Stimulated activated effector memory CD8-positive, alpha-beta T cell treated with anti-CD3 and anti-CD28 coated beads, Interleukin-12 subunit alpha, Interleukin-12 subunit beta, amount 100 ng/mL, for 72 hours (primary cell): ENCODE results near the gene RELN.
"Not testable (repeated sequence)": the region's sequence is repeated elsewhere in the genome, so short reads cannot be mapped to it uniquely, and the experiment has no call there.

Source experiments
- ATAC-seq: fragments of 150-1000 bp; cut with Tn5 transposase; 2 replicates; pipeline ENCODE4 v1.10.0; 2021
- DNase-seq, 2 donors: peaks; one replicate each; pipeline ENCODE4 v3.0.0; 2021 to 2022; ENCODE audit warnings: low spot score in 2 of 2
- H3K27ac Mint-ChIP-seq: one replicate; pipeline ENCODE4 v1.8.0; 2022; ENCODE audit warnings: mild to moderate bottlenecking, mixed read lengths
- H3K36me3 Mint-ChIP-seq: one replicate; pipeline ENCODE4 v1.8.0; 2022; ENCODE audit warnings: mild to moderate bottlenecking, mixed read lengths
- H3K4me1 Mint-ChIP-seq: one replicate; pipeline ENCODE4 v1.8.0; 2022; ENCODE audit warnings: mixed read lengths
- H3K4me3 Mint-ChIP-seq: one replicate; pipeline ENCODE4 v1.8.0; 2022; ENCODE audit warnings: mild to moderate bottlenecking, mixed read lengths
- H3K9me3 Mint-ChIP-seq: one replicate; pipeline ENCODE4 v1.8.0; 2022; ENCODE audit warnings: mixed read lengths

The RELN gene

DNA sequence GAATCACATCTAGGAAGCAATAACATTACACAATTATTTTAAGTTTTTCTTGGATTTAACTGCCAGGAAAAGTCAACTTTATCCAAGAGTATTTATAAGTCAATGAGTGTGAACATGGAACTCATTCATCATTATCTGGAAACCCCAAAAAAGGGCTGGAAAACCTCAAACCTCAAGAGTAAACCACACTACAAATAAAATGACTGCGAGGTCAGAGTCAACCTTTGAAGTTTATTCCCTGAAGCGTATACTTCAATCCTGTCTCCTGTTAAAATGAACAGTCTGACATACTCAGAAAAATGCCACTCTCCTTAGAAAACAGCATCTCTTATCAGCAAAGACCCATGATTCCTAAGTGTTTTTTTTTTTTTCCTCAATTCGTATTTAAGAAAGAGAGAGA lies 86.5 kb downstream of the RELN start:
- Mint-ChIP-seq H3K4me3 (no peak overlapping the region), H3K27ac (no peak overlapping the region), H3K9me3 (no peaks in the 10 kb centered on the region), H3K4me1 (no peaks in the 10 kb centered on the region), H3K36me3 (no peaks in the 10 kb centered on the region)
- ATAC-seq: no peak
- no peak for DNase-seq

DNA sequence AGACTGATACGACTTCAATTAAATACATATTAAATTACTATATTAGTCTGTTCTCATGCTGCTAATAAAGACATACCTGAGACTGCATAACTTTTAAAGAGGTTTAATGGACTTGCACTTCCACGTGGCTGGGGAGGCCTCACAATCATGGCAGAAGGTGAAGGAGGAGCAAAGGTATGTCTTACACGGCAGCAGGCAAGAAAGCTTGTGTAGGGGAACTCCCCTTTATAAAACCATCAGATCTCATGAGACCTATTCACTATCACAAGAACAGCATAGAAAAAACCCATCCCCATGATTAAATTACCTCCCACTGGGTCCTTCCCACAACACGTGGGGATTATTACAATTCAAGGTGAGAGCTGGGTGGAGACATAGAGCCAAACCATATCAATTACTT lies 92.6 kb downstream of the RELN start:
- not testable (repeated sequence) for H3K27ac Mint-ChIP-seq, H3K36me3 Mint-ChIP-seq, DNase-seq, H3K4me1 Mint-ChIP-seq, H3K4me3 Mint-ChIP-seq, ATAC-seq, H3K9me3 Mint-ChIP-seq

GRCh38 chr7:103894656-103895596 lies 94.5 kb downstream of the RELN start:
- no peak for ATAC-seq
- Mint-ChIP-seq H3K4me3 (no peak overlapping the region), H3K4me1 (no peaks in the 10 kb centered on the region)

GRCh38 chr7:103893350-103893749 lies 96.1 kb downstream of the RELN start:
- peaks cover 2% of the 10 kb centered on the region for H3K9me3 Mint-ChIP-seq
- no peak overlapping the region for H3K27ac Mint-ChIP-seq
- H3K4me3 Mint-ChIP-seq: no peak overlapping the region
- H3K36me3 Mint-ChIP-seq: no peaks in the 10 kb centered on the region
- ATAC-seq (no peak), DNase-seq (no peak)
- H3K4me1 Mint-ChIP-seq: no peaks in the 10 kb centered on the region

More at GRCh38 chr7:103894656-103895596, 94.5 kb downstream of the RELN start:
- Mint-ChIP-seq H3K9me3 (peaks cover 1% of the 10 kb centered on the region), H3K27ac (no peak overlapping the region), H3K36me3 (no peaks in the 10 kb centered on the region)
- DNase-seq: no peak

- no peak for ATAC-seq
- no peaks in the 10 kb centered on the region for H3K4me1 Mint-ChIP-seq
- no peak for DNase-seq
- no peaks in the 10 kb centered on the region for H3K36me3 Mint-ChIP-seq
- H3K9me3 Mint-ChIP-seq: peaks cover 2% of the 10 kb centered on the region
- H3K4me3 Mint-ChIP-seq: no peak overlapping the region
- no peak overlapping the region for H3K27ac Mint-ChIP-seq
Measured at GRCh38 chr7:103889451-103889850, 100.0 kb downstream of the RELN start.

DNA sequence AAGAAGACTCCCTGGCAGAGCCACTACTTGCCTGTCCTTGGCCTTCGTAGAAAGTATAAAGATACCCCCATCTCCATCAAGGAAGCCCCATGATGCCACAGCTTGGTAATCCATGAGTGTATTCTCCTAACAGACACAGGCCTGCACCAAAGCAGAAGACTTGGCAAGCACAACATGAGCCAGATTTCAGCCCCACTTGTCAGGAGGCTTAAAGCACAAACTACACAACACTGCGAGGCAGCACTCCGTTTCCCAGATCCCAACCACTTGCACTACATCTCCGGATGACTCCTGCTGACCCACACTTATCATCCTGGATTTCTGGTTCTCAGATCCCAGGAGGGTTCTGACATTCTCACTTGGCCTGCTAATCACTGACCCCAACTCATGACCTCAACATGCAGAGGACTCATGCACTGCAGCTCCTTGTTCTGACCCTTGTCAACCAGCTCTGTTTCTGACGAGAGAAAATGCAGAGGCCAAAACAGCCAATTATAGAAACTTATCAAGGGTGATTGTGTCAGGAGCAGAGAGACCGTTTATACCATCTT lies 100.8 kb downstream of the RELN start:
- no peak for ATAC-seq
- no peak overlapping the region for H3K4me3 Mint-ChIP-seq
- peaks cover 2% of the 10 kb centered on the region for H3K9me3 Mint-ChIP-seq
- no peak for DNase-seq
- H3K4me1 Mint-ChIP-seq: no peaks in the 10 kb centered on the region
- H3K27ac Mint-ChIP-seq: no peak overlapping the region
- H3K36me3 Mint-ChIP-seq: no peaks in the 10 kb centered on the region

- Mint-ChIP-seq H3K36me3 (no peaks in the 10 kb centered on the region), H3K9me3 (peaks cover 2% of the 10 kb centered on the region), H3K4me3 (no peak overlapping the region)
Measured at GRCh38 chr7:103887853-103888602, 101.4 kb downstream of the RELN start.

GRCh38 chr7:103887050-103887449 lies 102.4 kb downstream of the RELN start:
- Mint-ChIP-seq H3K4me3 (no peak overlapping the region), H3K36me3 (no peaks in the 10 kb centered on the region), H3K4me1 (no peaks in the 10 kb centered on the region), H3K27ac (no peak overlapping the region), H3K9me3 (peaks cover 2% of the 10 kb centered on the region)
- no peak for ATAC-seq
- no peak for DNase-seq

More at GRCh38 chr7:103887853-103888602, 101.4 kb downstream of the RELN start:
- ATAC-seq (no peak), DNase-seq (no peak)
- Mint-ChIP-seq H3K27ac (no peak overlapping the region), H3K4me1 (no peaks in the 10 kb centered on the region)

GRCh38 chr7:103879928-103880600 lies 109.4 kb downstream of the RELN start:
- DNase-seq (no peak), ATAC-seq (no peak)
- Mint-ChIP-seq H3K4me3 (no peak overlapping the region), H3K9me3 (peaks cover 3% of the 10 kb centered on the region), H3K4me1 (no peaks in the 10 kb centered on the region), H3K36me3 (no peaks in the 10 kb centered on the region), H3K27ac (no peak overlapping the region)

DNA sequence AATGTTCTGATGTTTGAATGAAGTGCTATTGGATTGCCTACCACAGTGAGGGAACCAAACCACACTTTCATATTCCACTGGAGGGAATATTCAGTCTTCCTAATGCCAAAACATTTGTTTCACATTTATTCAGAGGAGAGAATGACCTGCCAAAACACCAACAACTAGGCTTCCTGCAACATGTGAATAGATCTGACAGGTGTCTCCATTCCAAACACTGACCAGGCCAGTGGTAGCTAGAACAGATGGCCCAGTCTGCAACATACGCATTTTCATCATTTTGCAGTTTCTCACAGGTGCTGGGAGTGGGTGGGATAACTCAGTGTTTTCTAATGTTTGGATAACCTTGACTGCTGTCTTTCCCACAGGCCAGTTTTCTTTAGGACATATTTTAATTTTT lies 110.0 kb downstream of the RELN start:
- H3K4me3 Mint-ChIP-seq: no peak overlapping the region
- no peak for DNase-seq
- no peak for ATAC-seq
- peaks cover 3% of the 10 kb centered on the region for H3K9me3 Mint-ChIP-seq
- no peaks in the 10 kb centered on the region for H3K36me3 Mint-ChIP-seq
- no peak overlapping the region for H3K27ac Mint-ChIP-seq
- H3K4me1 Mint-ChIP-seq: no peaks in the 10 kb centered on the region

DNA sequence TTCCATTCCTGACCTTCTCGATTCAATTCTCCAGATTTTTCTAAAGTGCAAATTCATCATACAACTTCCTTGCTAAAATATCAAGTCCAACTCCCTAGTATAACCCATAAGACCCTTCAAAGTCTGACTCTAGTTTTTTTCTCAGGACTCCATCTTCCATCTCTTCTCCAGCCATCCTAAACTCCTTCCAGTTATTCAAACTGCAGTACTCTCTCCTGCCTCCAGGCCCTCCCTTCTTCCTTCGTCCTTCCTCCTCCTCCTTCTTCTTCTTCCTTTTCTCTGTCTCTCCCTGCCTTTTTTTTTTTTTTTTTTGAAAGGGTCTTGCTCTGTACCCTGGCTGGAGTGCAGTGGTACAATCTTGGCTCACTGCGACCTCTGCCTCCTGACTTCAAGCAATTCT lies 111.9 kb downstream of the RELN start:
- no peak for ATAC-seq
- no peak for DNase-seq
- no peaks in the 10 kb centered on the region for H3K36me3 Mint-ChIP-seq
- no peaks in the 10 kb centered on the region for H3K4me1 Mint-ChIP-seq
- H3K4me3 Mint-ChIP-seq: no peak overlapping the region
- H3K27ac Mint-ChIP-seq: no peak overlapping the region
- peaks cover 3% of the 10 kb centered on the region for H3K9me3 Mint-ChIP-seq

DNA sequence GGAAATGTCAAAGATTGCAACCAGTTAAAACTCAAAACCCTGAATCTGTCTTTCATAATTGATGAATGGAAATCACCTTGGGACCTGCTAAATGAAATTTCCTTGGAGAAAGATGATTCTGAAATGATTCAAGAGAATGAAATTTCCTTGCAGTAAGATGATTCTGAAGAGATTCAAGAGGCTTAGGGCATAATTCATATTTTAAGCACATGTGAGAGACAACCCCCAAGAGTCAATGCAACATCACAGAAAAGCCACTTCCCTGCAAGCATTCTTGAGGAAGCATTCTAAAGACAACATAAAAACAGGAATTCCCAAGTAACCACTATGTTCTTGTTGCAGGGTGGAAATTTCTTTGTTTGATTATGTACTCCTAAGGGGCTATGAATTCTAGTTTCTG lies 113.7 kb downstream of the RELN start:
- DNase-seq (no peak), ATAC-seq (no peak)
- no peak overlapping the region for H3K4me3 Mint-ChIP-seq
- no peaks in the 10 kb centered on the region for H3K36me3 Mint-ChIP-seq
- H3K27ac Mint-ChIP-seq: no peak overlapping the region
- H3K4me1 Mint-ChIP-seq: no peaks in the 10 kb centered on the region
- H3K9me3 Mint-ChIP-seq: peaks cover 3% of the 10 kb centered on the region

DNA sequence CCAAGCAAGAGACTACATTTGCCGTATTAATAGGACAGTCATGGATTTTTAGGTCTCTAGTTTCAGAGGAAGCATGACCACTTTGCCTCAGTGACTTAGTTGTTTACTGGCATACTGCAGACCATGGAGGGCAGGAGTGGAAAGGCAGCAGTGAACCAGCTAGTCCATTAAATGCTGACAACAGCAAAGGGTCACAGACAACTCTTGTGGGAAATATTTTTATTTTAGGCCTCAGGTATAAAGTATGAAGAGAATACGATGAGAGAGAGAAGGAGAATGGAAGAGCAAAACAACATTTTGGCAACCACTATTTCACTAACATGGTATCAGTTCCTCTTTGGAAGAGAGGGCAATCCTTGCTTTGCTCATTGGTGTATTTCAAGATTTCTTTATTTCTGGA lies 118.0 kb downstream of the RELN start:
- Mint-ChIP-seq H3K36me3 (no peaks in the 10 kb centered on the region), H3K4me1 (no peaks in the 10 kb centered on the region), H3K27ac (no peak overlapping the region), H3K9me3 (no peaks in the 10 kb centered on the region), H3K4me3 (no peak overlapping the region)
- DNase-seq: no peak
- no peak for ATAC-seq

- Mint-ChIP-seq H3K4me3 (no peak overlapping the region), H3K4me1 (no peaks in the 10 kb centered on the region), H3K9me3 (no peaks in the 10 kb centered on the region), H3K27ac (no peak overlapping the region), H3K36me3 (no peaks in the 10 kb centered on the region)
- ATAC-seq (no peak), DNase-seq (no peak)
Measured at GRCh38 chr7:103870664-103871063, 118.8 kb downstream of the RELN start.

- Mint-ChIP-seq H3K4me3 (no peak overlapping the region), H3K27ac (no peak overlapping the region), H3K4me1 (no peaks in the 10 kb centered on the region), H3K9me3 (no peaks in the 10 kb centered on the region), H3K36me3 (no peaks in the 10 kb centered on the region)
- no peak for DNase-seq
- no peak for ATAC-seq
Measured at GRCh38 chr7:103867874-103868273, 121.6 kb downstream of the RELN start.
